PC-9 (cell line): ENCODE data around the gene BNIP3.

ENCODE experiments used
- EZH2 ChIP-seq: fragments of 200-600 bp; sonication (generic); IDR thresholded peaks from 2 replicates; pipeline ENCODE4 v1.8.0; 2017; ENCODE audit warnings: antibody characterized with exemption, low read depth
- TF ChIP-seq, protein P1 (sequence below): fragments of 200-600 bp; sonication (generic); conservative IDR thresholded peaks from 2 replicates; pipeline ENCODE4 v1.6.1; 2017; ENCODE audit warnings: mixed run types, antibody characterized with exemption, mild to moderate bottlenecking, moderate library complexity

DNA sequence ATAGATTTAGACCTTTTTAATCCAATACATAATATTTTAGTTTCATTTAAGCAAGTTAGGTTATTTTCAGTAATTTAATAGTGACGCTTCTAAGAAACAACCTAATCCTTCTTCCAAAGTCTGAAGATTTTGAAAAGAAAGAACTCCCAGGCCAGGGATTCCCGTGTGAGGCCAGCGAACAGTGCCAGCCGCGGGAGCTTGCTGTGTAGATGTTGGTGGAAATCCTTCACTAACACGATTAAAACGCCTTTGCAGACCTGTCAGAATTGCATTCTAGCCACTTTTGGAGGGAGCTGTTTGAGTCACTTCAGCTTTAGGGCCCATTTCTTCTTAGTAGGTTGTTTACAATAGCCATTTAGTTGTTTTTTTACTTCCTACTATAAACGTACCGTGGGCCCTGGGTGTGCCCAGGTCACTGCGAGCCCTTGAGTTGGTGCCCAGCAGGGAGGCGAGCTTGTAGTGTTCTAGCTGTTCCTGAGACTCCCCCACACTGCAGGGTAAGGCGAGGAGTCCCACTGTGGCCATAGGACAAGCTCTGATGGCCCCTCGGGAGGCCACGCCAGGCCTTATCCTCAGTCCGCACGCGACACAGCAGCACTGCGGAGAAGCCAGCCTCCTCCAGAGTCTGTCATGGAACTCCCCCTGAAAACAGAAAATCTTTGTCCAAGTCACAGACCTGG, 48.6 kb downstream of the BNIP3 start:
- TF ChIP-seq, protein P1, sequence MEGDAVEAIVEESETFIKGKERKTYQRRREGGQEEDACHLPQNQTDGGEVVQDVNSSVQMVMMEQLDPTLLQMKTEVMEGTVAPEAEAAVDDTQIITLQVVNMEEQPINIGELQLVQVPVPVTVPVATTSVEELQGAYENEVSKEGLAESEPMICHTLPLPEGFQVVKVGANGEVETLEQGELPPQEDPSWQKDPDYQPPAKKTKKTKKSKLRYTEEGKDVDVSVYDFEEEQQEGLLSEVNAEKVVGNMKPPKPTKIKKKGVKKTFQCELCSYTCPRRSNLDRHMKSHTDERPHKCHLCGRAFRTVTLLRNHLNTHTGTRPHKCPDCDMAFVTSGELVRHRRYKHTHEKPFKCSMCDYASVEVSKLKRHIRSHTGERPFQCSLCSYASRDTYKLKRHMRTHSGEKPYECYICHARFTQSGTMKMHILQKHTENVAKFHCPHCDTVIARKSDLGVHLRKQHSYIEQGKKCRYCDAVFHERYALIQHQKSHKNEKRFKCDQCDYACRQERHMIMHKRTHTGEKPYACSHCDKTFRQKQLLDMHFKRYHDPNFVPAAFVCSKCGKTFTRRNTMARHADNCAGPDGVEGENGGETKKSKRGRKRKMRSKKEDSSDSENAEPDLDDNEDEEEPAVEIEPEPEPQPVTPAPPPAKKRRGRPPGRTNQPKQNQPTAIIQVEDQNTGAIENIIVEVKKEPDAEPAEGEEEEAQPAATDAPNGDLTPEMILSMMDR: no peak
- TF ChIP-seq EZH2: no peak
